Ramos (cell line): ENCODE results near the gene C1QTNF6.
"Not testable (repeated sequence)": the region's sequence is repeated elsewhere in the genome, so short reads cannot be mapped to it uniquely, and the experiment has no call there.

ENCODE experiments used
- in situ Hi-C: fragments of 300-500 bp; cut with MboI; formaldehyde crosslinking; loops from one replicate; pipeline ENCODE4 v1.14.3; 2022; ENCODE audit warnings: low sequenced_read_pairs; ENCODE audit not compliant: unreplicated experiment

Gene C1QTNF6

DNA sequence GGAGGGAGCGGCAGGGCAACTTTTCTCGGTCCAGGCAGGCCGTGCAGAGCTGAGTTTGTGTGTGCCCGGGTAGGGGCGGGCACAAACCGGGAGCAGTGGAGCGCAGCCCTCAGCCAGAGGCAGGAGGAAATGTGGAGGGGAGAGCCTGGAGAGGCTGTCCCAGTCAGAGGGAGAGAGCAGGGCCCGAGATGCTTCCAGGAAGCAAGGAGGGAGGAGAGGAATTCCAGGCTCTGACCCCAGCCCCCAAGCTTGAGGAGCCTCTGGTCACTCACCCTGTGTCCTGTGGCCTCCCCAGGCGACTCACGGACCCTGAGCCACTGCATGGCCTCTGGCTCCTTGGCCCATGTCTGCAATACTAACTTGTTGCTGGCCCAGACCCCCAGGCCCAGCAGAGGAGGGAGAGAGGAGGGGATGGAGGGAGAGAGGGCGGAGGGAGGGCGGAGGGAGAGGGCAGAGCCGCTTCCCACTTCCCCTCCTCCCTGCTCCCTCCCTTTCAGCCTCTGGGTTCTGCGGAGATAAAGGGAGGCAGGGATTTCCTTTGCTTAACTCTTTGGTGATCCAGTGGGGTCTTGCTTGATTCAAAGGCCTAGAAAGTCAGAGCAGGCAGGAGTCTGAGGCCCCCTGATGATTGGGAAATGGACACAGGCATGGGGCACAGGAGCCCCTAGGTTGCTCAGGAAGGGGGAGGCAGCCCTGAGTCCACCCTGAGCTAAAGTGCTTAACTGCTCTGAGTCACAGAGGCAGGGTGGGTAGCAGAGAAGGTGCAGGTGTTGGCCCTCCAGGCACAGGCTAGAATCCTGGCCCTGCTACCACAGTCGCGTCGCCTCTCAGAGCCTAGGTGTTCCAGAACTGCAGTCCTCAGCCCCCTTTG is at the start of gene C1QTNF6:
TSS of gene C1QTNF6 (minus strand) at position 357 of the 871 bp plus-strand sequence. CDS start at position 323, 34 bp downstream.
- in situ Hi-C loops = no loop called here

DNA sequence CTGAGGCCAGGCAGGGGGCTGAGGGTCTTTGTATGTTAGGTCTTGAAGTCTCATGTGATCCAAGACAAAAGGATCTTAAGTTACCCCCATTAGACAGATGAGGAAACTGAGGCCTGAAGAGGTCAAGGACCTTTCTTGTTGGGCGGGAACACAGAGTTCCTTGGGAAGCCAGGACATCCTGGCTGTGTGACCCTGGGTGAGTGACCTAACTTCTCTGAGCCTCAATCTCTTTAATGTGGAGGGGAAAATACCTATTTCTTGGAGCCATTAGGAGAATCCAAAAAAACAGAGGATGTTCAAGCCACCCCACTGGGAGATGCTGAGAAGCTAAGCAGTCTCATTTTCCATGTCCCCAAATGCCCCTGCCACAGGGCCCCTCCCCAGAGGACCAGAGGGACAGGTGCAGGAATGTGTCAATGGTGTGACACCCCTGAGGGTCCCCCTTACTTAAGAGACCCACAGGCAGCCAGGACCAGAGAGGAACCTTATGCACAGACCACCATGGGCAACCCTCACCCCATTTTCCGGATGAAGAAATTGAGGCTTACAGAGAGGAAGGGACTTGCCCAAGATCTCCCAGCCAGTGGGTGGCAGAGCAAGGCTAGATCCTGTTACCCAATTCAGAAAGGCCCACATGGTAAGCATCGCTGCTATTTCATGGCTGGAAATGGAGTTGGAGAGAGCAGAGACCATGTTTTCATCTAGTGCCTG is 48.0 kb upstream of the C1QTNF6 start:
- in situ Hi-C loops = no loop called here

DNA sequence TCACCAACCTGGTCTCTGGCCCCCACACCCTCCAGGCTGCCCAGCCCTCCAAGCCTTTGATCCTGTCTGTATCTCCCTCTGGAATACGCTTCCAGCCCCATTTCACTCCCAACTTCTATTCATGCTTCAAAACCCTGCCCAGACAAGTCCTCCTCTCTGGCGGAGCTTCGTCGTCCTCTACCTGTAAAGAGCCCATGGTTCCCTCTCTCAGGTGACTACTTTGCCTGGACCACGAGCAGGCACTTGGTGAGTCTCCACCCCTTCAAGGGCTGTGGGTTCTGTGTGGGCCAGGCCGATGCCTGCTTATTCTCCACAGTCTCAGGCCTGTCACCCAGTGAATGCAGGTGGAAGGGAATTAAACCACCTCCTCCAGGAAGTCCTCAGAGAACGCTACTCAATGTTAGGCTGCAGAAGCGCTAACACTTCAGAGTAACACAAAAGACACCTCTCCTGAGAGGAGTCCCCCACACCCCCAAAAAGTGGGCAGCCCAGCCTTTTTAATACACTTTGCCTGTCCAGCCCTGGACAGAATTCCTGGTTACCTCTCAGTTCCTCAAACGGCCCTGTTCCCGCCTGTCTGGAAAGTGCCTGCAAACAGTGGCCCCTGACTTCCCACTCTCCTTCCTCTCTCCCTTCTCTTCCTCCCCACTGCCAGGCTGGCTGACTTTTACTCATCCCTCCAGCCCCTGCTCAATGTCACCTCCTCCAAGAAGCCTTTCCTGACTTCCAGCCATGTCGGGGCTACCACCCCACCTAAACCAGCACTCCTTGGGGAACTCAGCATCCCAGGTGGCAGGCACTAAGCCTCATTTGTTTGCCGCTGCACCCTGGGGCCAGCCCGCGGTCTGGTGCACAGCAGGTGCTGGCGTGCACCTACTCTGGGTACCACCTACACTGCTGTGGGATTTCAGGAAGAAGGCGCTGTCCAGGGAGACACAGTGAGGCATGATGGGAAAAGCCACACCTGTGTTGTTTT is 47.0 kb upstream of the C1QTNF6 start:
- in situ Hi-C loops = no loop called here

DNA sequence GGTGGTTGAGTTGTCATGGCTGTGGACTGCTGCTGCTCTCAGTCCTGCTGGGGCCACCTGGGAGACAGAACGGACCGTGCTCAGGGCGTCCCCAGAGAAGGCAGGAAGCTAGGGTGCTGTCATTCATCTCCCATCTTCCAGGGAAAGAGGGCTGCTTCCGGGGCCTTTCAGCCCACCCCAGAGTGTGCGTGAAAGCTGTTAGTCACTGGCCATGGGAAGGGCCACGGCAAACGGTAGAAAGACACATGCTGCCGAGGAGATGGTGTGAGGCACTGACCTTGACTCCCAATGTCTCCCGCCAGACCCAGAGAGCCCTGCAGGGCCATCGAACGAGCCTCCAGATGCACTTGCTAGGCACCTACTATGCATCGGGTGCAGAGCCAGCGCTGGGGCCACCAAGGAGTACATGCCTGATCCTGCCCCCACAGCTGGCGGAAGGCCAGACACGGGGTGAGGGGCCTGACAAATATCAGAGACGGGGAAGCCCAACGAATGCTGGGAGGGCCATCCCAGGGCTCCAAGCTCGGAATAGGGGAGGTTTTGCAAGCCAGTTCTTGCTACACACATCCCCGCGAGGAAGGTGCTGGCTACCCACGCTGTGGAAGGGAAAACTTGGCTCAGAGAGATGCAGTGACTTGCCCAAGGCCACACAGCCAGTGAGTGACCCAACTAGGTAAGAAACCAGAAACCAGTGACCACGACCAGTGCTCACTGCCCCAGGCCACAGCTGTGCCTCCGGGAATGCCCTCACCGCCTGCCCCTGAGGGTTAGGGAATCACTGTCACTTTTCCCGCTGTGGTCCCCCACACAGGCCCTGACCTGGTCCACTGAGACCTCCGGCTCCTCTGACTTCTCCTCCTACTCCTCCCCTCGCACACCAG is 45.9 kb upstream of the C1QTNF6 start:
- in situ Hi-C loops = no loop called here

DNA sequence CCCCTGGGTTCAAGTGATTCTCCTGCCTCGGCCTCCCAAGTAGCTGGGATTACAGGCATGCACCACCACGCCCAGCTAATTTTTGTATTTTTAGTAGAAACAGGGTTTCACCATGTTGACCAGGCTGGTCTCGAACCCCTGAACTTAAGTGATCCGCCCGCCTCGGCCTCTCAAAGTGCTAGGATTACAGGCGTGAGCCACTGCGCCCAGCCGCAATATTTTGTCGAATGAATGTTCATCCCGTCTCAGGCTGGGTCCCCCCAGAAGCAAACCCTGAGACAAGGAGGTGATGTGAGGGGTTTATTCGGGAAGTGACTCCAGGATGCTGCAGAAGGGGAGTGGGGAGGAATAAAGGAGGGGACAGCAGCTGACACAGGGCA is 45.3 kb upstream of the C1QTNF6 start:
- in situ Hi-C loops = not testable (repeated sequence)

DNA sequence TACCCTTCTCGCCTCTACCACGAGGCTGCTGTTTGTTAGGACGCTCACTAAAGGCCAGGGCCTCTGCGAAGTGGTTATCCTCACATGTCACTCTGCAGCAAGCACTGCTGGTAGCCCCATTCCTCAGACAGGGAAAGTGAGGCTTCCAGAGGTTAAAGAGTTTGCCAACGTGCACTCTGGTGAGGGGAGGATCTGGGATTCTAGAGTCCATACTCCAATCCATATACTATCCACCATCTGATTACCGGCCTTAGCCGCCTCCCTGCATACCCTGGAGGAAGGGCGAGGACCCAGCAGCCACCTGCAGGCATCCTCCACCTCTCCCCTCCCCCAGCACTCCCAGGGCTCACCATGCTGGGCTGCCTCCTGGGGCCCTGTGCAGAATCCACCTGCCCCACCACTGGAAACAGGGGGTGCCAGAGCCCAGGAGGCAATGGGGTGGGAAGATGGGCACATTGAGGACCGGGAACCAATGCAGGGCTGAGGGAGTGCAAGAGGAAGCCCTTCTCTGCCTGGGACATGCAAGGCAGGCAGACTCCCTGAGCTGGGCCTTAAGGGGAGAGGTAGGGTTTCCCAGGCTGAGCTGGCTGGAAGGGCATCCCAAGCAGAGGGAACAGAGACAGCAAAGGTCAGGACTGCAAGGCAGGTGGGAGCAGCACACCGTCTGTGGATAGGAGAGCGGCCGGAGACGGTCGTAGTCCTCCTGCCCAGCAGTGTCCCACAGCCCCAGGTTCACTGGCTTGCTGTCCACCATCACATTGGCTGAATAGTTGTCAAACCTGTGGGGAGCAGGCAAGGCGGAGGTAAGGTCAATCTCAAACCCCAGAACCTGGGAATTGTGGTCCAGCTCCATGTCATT is 44.3 kb upstream of the C1QTNF6 start:
- in situ Hi-C loops = no loop called here

DNA sequence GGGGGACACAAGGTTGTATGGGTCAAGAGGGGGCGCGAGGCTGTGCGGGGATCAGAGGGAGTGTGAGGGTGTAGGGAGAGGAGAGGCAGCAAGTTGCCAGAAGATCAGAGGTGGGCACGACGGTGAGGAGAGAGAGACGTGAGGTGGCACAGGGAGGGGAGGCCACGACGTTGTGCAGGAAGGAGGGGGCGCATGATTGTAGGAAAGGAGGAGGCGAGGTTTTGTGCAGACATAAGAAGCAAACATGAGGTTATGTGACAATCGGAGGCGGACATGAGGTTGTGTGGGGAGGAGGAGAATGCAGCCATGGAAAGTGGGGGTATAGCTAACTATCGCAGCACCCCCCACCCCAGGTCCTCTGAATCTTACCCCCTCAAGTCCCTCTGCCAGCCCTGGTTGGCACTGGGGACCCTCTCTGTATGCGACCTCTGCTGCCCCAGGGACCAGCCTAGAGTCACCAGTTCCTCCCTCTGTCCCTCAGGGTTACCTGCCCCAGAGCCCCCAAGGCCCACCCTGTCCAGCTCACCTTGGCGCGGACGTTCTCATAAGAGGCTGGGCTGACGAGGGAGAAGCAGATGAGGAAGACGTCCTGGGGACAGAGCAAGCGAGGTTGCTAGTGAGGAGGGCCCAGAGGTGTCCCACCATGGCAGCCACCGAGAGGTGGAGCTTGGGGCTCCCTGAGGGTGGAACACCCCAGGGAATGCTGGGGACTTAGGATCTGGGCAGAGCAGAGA is 43.5 kb upstream of the C1QTNF6 start:
- in situ Hi-C loops = no loop called here

DNA sequence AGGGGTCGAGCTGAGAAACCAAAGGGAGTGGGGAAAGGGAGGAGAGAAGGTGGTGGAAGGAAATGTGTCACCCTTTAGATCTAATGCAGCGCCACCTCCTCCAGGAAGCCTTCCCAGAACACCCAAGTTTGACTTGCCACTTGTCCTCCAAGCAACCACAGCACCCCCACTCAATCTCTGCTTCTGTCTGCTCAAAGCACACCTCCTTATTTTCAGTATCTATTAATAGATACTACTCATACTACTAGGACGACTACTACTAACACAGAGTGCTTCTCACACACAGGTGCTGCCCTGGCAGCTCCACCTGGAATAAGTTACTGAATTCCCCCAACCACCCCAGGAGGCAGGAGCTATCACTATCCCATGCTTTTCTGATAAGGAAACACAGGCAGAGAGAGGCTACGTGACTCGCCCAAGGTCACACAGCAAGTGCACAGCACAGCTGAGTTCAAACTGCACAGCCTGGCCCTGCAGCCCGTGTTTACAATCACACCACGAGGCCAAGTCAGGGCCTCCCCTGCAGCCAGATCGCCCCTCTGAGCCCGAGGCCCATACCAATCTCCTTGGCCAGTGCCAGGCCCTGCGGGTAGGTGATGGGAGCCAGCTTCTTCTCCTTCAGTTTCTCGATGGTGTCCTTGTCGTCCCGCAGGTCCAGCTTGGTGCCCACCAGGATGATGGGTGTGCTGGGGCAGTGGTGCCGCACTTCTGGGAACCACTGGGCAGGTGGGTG is 42.8 kb upstream of the C1QTNF6 start:
- in situ Hi-C loops = no loop called here

DNA sequence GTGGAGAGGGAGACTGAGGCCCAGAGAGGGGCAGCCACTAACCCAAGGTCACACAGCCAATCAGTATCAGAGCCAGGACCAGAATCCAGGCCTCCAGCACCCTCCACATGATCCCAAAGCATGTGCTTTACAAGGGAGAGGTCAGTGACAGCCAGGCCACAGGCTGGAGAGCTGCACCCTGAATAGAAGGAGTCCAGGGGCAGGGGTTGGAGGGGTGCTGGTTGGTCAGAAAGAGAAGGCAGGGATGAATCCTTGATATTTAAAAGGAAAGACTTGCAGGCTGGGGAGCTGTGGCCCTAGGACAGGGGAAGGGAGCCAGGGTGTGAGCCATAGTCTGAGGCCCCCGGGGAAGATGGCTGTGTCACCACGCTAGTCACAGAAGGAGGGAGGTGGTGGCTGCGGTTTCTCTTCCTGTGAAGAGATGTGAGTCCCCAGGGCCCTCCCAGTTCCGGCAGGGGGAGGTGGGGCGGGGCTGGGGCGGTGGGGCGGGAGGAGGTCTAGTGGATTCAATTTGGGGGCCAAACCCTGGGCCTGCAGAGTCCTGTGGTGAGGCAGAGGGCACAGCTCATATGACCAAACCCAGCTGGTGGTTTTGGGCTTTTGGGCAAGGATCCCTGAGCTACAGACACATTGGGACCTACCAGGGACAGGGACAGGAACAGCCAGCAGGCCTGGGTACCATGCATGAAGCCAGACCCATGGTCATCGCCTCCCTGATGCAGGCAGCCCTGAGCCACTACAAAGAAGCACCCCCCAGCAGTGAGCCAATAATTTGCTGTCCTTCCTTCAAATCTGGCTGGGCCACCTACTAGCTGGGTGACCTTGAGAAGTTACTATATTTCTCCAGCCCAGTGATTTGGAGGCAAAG is 42.0 kb upstream of the C1QTNF6 start:
- in situ Hi-C loops = no loop called here

DNA sequence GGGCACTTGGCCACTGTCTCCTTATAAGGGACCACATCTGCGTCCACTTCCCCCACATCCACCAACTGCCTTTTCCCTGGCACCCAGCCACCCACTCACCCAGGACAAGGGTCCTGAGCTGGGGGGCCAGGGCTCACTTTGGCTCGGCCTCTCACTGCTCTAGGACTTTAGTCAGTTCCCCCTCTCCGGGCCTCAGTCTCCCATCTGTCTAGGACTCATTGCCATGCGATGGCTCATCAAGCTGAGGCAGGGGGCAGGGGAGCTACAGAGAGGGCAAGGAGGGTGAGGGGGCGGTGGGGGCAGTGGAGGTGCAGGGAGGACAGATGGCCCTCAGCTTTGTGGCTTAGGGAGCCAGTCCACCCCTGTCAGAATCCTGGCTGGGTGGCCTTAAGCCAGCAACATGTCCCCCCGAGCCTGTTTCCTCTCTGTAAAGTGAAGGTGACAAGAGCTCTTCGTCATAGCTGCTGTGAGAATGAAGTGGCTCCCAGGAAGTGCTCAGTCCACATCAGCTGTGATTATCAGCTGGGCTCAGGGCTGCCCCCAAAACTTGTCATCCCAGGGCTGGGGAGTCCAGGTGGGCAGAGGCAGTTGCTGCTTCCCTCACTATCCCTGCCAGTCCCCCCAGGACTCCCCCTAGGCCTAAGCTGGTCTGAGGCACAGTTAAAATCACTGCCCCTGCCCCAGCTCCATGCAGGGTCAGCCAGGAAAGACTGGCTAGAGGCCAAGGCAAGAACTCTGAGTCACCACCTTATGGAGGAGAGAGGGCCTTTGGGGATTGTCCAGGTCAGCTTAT is 41.2 kb upstream of the C1QTNF6 start:
- in situ Hi-C loops = no loop called here

DNA sequence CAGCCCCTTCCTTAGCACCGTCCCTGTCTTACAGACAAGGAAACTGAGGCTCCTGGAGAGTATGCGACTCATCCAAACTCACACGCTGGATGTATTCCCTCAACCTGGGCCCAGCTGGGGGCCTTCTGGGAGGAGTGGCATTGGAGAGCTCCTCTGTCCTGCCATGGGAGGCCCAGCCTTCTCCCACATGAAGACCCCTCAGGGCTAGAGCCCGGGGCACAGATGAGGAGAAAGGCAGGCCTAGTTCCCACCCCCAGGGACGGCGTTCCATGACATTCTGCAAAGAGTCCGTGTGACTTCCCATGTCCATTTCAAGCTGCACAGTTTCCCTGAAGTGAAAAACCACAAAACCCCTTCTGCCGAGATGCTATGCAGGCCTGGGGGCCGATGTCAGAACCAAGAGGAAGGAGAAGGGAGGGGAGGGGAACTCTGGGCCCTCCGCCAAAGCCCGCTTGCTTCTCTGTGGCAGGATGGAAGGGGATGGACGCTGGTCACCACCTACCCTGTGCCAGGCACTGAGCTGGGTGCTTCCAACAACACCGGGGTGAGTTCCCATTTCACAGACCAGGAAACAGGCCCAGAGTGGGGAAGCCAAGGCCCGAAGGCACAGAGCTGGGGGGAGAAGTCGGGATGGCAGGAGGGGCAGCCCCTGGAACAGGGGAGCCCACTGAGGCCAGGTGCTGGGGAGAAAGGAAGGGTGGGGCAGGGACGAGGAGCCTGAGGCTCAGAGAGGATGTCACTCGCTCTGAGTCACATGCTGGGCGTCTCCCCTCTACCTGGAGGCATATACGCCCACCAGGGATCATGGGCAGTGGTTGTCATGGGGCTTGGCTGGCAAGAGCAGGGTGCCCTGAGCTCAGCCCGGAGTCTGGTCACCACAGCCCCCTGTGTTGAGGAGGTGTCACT is 40.3 kb upstream of the C1QTNF6 start:
- in situ Hi-C loops = no loop called here

DNA sequence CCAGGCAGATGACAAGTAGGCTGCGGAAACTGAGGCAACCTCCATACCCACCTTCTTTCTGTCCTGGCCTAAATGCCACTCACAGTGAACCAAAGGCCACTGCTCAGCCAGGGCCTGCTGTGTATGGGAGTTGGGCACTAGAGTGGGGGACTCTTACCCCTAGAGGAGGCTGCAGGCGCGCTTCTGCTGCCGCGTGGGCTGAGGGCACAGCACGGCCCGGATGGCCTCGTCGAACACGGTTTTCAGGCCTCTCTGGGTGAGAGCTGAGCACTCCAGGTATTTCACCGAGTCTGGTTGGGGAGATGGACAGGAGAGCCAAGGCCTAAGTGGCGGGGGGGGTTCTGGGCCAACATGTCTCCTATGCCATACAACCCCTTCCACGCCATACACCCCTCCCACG is 38.5 kb upstream of the C1QTNF6 start:
- in situ Hi-C loops = no loop called here

DNA sequence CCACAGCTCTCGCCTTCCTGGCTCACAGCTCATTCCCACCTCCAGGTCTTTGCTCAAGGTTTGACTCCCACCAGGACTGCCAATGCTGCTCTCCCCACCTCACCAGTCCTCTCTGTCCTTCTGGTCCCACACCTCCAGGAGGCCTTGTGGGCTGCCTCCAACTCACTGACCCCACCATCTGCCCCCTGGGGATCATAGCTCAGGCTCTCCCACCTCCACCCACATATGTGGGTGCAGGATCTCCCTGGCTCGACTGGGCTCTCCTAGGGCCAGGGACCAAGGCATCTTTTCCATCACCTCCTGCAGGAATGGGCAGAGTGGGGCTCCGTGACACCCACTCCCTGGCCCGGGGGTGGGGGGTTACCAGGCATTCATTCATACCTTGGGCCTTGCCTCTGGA is 38.0 kb upstream of the C1QTNF6 start:
- in situ Hi-C loops = no loop called here

DNA sequence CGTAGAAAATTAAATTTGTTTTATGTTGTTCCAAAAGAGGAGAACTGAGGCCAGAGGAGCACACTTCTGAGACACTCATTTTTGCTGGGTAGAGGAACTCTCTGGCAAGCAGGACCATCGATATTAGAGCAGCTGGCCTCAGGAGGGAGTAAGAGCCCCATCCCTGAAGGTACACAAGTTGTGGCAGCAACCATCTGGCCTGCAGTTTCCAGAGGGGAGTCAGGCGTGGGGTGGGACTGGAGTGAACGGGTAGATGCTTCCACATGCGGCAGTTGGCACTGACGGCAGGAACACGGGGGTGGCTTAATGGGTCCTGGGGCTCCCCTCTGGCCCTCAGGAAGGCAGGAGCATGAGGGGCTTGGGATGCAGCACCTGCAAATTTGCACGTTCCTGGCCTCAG is 37.4 kb upstream of the C1QTNF6 start:
- in situ Hi-C loops = no loop called here
